Gastroesophageal sphincter (tissue), 4 donors: Measurements from ENCODE around the gene TIGD4. TPM values are rescaled to one million over a fixed set of nuclear protein-coding genes. Genes with fewer than 3 reads are reported as not detected.

ENCODE experiments used
- ATAC-seq: fragments of 150-250 bp; one replicate; pipeline ENCODE4 v1.9.1; 2016; ENCODE audit warnings: mild to moderate bottlenecking, moderate library complexity
- H3K27ac ChIP-seq, 4 donors: fragments of 200-600 bp; sonication (generic) in 3 of 4; 1 replicate in 3 of 4; 2 replicates in 1 of 4; pipeline ENCODE4 v1.5.1; 2016 to 2019
- H3K27me3 ChIP-seq: fragments of 200-600 bp; sonication (generic); one replicate; pipeline ENCODE4 v1.5.1; 2019
- H3K36me3 ChIP-seq, 2 donors: fragments of 200-600 bp; sonication (generic); one replicate each; pipeline ENCODE4 v1.5.1; 2019; ENCODE audit warnings: control low read depth in 1 of 2
- H3K4me1 ChIP-seq, 3 donors: fragments of 200-600 bp; sonication (generic); 1 replicate in 2 of 3; 2 replicates in 1 of 3; pipeline ENCODE4 v1.5.1; 2016 to 2019; ENCODE audit warnings: control low read depth in 2 of 3
- H3K4me3 ChIP-seq, 2 donors: fragments of 200-600 bp; sonication (generic); one replicate each; pipeline ENCODE4 v1.5.1; 2019; ENCODE audit warnings: mild to moderate bottlenecking in 1 of 2, moderate library complexity in 1 of 2
- H3K9me3 ChIP-seq, 3 donors: fragments of 200-600 bp; sonication (generic); one replicate each; pipeline ENCODE4 v1.5.1; 2017 to 2019; ENCODE audit warnings: control low read depth in 2 of 3
- CTCF ChIP-seq, 4 experiments: fragments of 200-600 bp in 2 of 4; fragments of 450-650 bp in 2 of 4; sonication (generic) in 1 of 4; IDR thresholded peaks; one replicate each; pipeline ENCODE4 v1.5.1; 2017 to 2019; ENCODE audit warnings: antibody characterized with exemption in 4 of 4, mild to moderate bottlenecking in 2 of 4, moderate library complexity in 2 of 4
- EP300 ChIP-seq: sonication (generic); formaldehyde crosslinking; IDR thresholded peaks from one replicate; pipeline ENCODE4 v1.6.1; 2017; ENCODE audit warnings: antibody characterized with exemption, mild to moderate bottlenecking
- POLR2A ChIP-seq, 2 donors: fragments of 450-650 bp; IDR thresholded peaks; one replicate each; pipeline ENCODE4 v1.6.1; 2017; ENCODE audit warnings: antibody characterized with exemption in 2 of 2, mild to moderate bottlenecking in 2 of 2, moderate library complexity in 1 of 2
- POLR2AphosphoS5 ChIP-seq: sonication (generic); formaldehyde crosslinking; IDR thresholded peaks from one replicate; pipeline ENCODE4 v1.6.1; 2017; ENCODE audit warnings: antibody characterized with exemption
- WGBS, 2 donors: methylation state at CpG; one replicate each; pipeline ENCODE4 v1.1.5; 2018; ENCODE audit warnings: low coverage in 1 of 2; 5-methylcytosine and 5-hydroxymethylcytosine counted together
- total RNA-seq, 4 donors: library from RNA; depleted of rRNA; stranded (reverse); fragments of >200 nt; gene quantifications; one replicate each; pipeline ENCODE4 v1.1.0, GENCODE V29; 2016

TIGD4 gene
- total RNA-seq, 4 donors from 2014 or later: 0.22 to 0.94 (median 0.47) TPM

DNA sequence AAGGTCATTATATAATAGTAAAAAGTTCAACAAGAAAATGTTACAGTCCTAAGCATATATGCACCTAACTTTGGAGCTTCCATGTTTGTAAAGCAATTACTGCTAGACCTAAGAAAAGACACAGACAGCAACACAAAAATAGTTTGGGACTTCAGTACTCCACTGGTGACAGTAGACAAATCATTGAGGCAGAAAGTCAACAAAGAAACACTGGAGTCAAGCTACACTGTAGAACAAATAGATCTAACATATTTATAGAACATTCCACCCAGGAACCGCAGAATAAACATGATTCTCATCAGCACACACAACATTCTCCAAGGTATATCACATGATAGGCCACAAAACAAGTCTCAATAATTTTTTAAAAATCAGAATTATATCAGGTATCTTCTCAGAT is 42.8 kb upstream of the TIGD4 start:
- Histone ChIP-seq H3K4me1 (no peaks in the 10 kb centered on the region), H3K27ac (no peak overlapping the region), H3K36me3 (peaks cover 0 to 20% of the 10 kb centered on the region in 2 donors), H3K27me3 (no peaks in the 10 kb centered on the region), H3K4me3 (no peak overlapping the region), H3K9me3 (peaks cover 0 to 3% (median 0%) of the 10 kb centered on the region in 3 donors)
- WGBS, 2 donors: 100% methylated on average over 1 of the region's 1 CpG
- no peak for ATAC-seq
- no peak for TF ChIP-seq CTCF (IDR thresholded peaks at IDR 0.05)
- TF ChIP-seq POLR2A (IDR thresholded peaks at IDR 0.05): no peak
- no peak for TF ChIP-seq POLR2AphosphoS5
- no peak for TF ChIP-seq EP300

DNA sequence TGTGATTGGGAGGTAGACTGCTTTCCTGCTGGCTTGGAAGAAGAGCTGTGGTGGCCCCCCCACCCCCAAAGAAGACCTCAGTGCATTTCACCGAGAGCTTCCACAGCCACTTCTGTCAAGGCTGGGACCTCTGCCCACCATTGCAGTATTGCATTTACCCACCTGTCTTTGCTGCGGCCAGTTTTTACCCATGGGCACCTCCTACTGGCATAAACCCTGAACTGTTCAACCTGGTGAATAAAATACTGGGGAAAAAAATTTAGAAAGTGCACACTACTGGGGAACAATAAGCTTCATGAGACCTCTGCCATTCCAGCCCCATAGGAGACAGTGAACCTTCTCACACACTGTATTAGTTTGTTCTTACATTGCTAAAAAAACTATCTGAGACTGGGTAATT is 40.5 kb upstream of the TIGD4 start:
- H3K9me3 ChIP-seq: no peaks in the 10 kb centered on the region
- ATAC-seq: no peak
- no peak for TF ChIP-seq EP300
- TF ChIP-seq POLR2A (IDR thresholded peaks at IDR 0.05): no peak
- no peak for TF ChIP-seq POLR2AphosphoS5
- no peak for TF ChIP-seq CTCF (IDR thresholded peaks at IDR 0.05)
- no peak overlapping the region for H3K27ac ChIP-seq
- H3K27me3 ChIP-seq: no peaks in the 10 kb centered on the region
- WGBS, 2 donors: 100% methylated on average over 1 of the region's 2 CpGs; no CpG with 5 or more reads in 1 of the 2 donors
- no peak overlapping the region for H3K4me3 ChIP-seq
- peaks cover 0 to 20% of the 10 kb centered on the region in 2 donors for H3K36me3 ChIP-seq
- no peaks in the 10 kb centered on the region for H3K4me1 ChIP-seq

DNA sequence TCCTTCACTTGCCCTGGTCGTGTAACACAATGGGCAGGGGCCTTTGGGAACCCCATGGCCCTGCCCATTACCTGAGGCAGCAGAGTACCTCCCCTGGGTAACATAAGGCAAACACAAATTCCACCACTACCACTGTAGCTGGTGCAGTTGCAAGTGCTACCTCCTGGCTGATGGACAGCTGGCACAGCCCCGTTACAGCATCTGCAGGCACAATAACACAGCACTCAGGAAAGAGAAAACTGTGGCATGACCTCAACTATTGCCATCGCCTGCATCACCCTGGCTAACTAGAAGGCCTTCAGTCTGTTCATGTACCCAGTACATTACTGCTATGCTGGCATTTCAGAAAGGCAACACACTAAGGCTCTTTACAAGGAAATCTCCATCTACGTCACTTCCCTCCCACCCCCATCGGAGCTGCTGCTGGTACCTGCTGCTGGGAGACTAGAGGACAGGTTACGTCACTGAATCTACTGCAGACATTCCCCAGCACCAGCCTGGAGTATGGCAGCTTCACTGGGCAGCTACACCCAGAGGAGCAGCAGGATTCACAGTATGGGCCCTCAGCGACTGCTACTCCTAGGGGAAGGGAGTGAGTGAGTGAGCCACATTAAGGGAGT is 39.6 kb upstream of the TIGD4 start:
- no peak overlapping the region for H3K4me3 ChIP-seq
- no peaks in the 10 kb centered on the region for H3K4me1 ChIP-seq
- peaks cover 0 to under 1% (median 0%) of the 10 kb centered on the region in 3 donors for H3K9me3 ChIP-seq
- H3K27me3 ChIP-seq: no peaks in the 10 kb centered on the region
- H3K27ac ChIP-seq: no peak overlapping the region
- 80 to 91% methylated on average over 1 to 4 of the region's 7 CpGs for WGBS, 2 donors
- peaks cover 0 to 26% of the 10 kb centered on the region in 2 donors for H3K36me3 ChIP-seq
- no peak for ATAC-seq
- no peak for TF ChIP-seq POLR2AphosphoS5
- TF ChIP-seq POLR2A (IDR thresholded peaks at IDR 0.05): no peak
- TF ChIP-seq CTCF (IDR thresholded peaks at IDR 0.05): no peak
- no peak for TF ChIP-seq EP300

DNA sequence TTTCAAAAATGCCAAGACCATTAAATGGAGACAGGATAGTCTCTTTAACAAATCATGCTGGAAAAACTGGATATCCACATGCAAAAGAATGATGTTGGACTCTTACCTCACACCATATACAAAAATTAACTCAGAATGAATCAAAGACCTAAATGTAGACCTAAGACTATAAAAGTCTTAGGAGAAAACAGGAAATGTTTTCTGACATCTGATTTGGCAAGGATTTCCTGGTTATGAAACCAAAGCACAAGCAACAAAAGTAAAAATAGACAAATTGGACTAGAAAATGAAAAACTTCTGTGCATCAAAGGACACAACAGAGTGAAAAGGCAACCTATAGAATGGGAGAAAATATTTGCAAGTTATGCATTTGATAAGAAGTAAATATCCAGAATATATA is 37.8 kb upstream of the TIGD4 start:
- Histone ChIP-seq H3K4me1 (no peaks in the 10 kb centered on the region), H3K27me3 (no peaks in the 10 kb centered on the region), H3K27ac (no peak overlapping the region), H3K4me3 (no peak overlapping the region), H3K36me3 (peaks cover 0 to 31% of the 10 kb centered on the region in 2 donors), H3K9me3 (peaks cover 0 to 7% (median 0%) of the 10 kb centered on the region in 3 donors)
- TF ChIP-seq CTCF (IDR thresholded peaks at IDR 0.05): no peak
- TF ChIP-seq EP300: no peak
- no peak for TF ChIP-seq POLR2A (IDR thresholded peaks at IDR 0.05)
- TF ChIP-seq POLR2AphosphoS5: no peak
- no peak for ATAC-seq

DNA sequence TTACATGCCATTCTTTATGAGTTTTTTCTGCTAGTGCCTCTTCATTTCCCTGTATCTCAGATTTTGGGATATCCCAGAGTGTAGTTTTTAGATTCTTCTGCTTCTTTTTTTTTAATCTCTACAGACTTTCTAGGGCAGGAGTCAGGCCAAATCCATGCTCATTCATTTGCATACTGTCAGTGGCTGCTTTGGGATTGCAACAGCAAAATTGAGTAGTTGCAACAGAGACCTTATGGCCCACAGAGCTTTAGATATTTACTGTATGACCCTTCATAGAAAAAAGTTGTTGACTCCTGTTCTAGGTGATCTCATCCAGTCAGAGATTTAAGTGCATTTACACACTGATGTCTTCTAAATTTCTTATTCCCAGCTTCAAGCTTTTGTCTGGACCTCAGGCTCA is 35.5 kb upstream of the TIGD4 start:
- peaks cover 0 to 7% (median 0%) of the 10 kb centered on the region in 3 donors for H3K9me3 ChIP-seq
- H3K4me3 ChIP-seq: no peak overlapping the region
- no peak overlapping the region for H3K27ac ChIP-seq
- peaks cover 0 to 30% of the 10 kb centered on the region in 2 donors for H3K36me3 ChIP-seq
- H3K27me3 ChIP-seq: no peaks in the 10 kb centered on the region
- ATAC-seq: no peak
- TF ChIP-seq CTCF (IDR thresholded peaks at IDR 0.05) (no peak), POLR2A (IDR thresholded peaks at IDR 0.05) (no peak), EP300 (no peak), POLR2AphosphoS5 (no peak)
- H3K4me1 ChIP-seq: no peaks in the 10 kb centered on the region
